ENCODE data around the gene NMT1. TPM values are rescaled to one million over a fixed set of nuclear protein-coding genes. Genes with fewer than 3 reads are reported as not detected.

NMT1 gene
- total RNA-seq, 1 donor from 2014 or later, result 91.4 TPM

GRCh38 chr17:45018514-45018847, 42.6 kb upstream of the NMT1 start:
- no peaks in the 10 kb centered on the region for H3K36me3 Mint-ChIP-seq (ENCODE audit: low read depth)
- H3K4me1 Mint-ChIP-seq (ENCODE audit: low read depth), result peaks cover 33% of the 10 kb centered on the region
- TF ChIP-seq, protein P1, sequence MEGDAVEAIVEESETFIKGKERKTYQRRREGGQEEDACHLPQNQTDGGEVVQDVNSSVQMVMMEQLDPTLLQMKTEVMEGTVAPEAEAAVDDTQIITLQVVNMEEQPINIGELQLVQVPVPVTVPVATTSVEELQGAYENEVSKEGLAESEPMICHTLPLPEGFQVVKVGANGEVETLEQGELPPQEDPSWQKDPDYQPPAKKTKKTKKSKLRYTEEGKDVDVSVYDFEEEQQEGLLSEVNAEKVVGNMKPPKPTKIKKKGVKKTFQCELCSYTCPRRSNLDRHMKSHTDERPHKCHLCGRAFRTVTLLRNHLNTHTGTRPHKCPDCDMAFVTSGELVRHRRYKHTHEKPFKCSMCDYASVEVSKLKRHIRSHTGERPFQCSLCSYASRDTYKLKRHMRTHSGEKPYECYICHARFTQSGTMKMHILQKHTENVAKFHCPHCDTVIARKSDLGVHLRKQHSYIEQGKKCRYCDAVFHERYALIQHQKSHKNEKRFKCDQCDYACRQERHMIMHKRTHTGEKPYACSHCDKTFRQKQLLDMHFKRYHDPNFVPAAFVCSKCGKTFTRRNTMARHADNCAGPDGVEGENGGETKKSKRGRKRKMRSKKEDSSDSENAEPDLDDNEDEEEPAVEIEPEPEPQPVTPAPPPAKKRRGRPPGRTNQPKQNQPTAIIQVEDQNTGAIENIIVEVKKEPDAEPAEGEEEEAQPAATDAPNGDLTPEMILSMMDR (IDR thresholded peaks at IDR 0.05), result no peak
- no peaks in the 10 kb centered on the region for H3K27me3 Mint-ChIP-seq (ENCODE audit: low read depth)
- no peak overlapping the region for H3K27ac Mint-ChIP-seq (ENCODE audit: unreplicated experiment)
- DNase-seq (ENCODE audit: low spot score), result no peak
- peak overlapping the region; percentile 88 for H3K4me3 Mint-ChIP-seq (ENCODE audit: unreplicated experiment)
- H3K9me3 Mint-ChIP-seq (ENCODE audit: low read depth), result no peaks in the 10 kb centered on the region

DNA sequence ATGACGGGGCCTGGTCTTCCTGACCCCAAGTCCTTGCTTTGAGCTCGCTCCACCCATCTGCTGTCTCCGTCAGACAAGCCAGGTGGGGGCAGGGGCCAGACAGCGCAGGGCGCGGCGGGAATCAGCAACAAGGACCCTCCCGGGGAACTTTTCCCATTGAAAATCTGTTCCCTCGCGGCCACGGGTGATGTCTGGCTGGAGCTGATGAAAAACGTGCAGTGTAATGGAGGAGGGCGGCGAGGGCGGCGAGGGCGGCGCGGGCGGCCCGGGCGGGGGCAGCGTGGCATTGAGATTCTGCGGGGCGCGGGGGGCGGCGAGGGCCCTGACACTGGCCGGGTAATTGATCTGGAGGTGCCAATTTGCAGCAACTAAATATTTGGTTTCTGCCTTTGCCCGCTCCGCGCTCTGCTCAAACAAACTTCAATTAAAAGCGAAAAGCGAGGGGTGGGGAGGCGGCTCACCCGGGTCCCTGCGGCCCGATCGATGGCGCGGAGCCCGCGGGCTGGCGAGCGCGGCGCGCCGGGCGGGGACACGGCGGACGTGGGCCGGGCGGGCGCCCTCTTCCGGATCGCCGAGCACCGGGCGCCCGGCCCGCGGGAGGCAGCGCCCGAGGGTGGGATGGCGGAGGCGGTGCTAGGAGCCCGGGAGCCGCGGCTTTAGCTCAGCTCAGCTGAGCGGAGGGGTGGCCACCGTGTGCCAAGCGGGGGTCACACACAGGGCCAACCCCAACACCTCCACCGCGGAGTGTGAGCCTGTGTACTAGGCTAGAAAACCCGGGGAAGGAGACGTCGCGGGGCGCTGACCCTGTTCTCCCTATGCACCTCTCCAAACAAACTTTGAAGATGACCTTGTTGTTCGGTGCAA, 42.0 kb upstream of the NMT1 start:
- Mint-ChIP-seq H3K27me3 (ENCODE audit: low read depth) (no peaks in the 10 kb centered on the region), H3K9me3 (ENCODE audit: low read depth) (no peaks in the 10 kb centered on the region), H3K27ac (ENCODE audit: unreplicated experiment) (peak overlapping the region; percentile 36), H3K4me3 (ENCODE audit: unreplicated experiment) (peak overlapping the region; percentile 88), H3K36me3 (ENCODE audit: low read depth) (peaks cover 2% of the 10 kb centered on the region), H3K4me1 (ENCODE audit: low read depth) (peaks cover 33% of the 10 kb centered on the region)
- TF ChIP-seq, protein P1 (IDR thresholded peaks at IDR 0.05), result peak; percentile 77
- no peak for DNase-seq (ENCODE audit: low spot score)

GRCh38 chr17:45020354-45021138, 40.6 kb upstream of the NMT1 start:
- Mint-ChIP-seq H3K27ac (ENCODE audit: unreplicated experiment) (no peak overlapping the region), H3K27me3 (ENCODE audit: low read depth) (no peaks in the 10 kb centered on the region), H3K4me3 (ENCODE audit: unreplicated experiment) (no peak overlapping the region), H3K36me3 (ENCODE audit: low read depth) (peaks cover 5% of the 10 kb centered on the region), H3K4me1 (ENCODE audit: low read depth) (peaks cover 33% of the 10 kb centered on the region), H3K9me3 (ENCODE audit: low read depth) (no peaks in the 10 kb centered on the region)
- DNase-seq (ENCODE audit: low spot score), result no peak
- TF ChIP-seq, protein P1 (IDR thresholded peaks at IDR 0.05), result no peak

GRCh38 chr17:45021607-45022287, 39.4 kb upstream of the NMT1 start:
- DNase-seq (ENCODE audit: low spot score), result no peak
- Mint-ChIP-seq H3K9me3 (ENCODE audit: low read depth) (no peaks in the 10 kb centered on the region), H3K4me1 (ENCODE audit: low read depth) (peaks cover 27% of the 10 kb centered on the region), H3K27me3 (ENCODE audit: low read depth) (no peaks in the 10 kb centered on the region), H3K36me3 (ENCODE audit: low read depth) (peaks cover 8% of the 10 kb centered on the region), H3K4me3 (ENCODE audit: unreplicated experiment) (peak overlapping the region; percentile 19), H3K27ac (ENCODE audit: unreplicated experiment) (no peak overlapping the region)
- TF ChIP-seq, protein P1 (IDR thresholded peaks at IDR 0.05), result peak; percentile 98

DNA sequence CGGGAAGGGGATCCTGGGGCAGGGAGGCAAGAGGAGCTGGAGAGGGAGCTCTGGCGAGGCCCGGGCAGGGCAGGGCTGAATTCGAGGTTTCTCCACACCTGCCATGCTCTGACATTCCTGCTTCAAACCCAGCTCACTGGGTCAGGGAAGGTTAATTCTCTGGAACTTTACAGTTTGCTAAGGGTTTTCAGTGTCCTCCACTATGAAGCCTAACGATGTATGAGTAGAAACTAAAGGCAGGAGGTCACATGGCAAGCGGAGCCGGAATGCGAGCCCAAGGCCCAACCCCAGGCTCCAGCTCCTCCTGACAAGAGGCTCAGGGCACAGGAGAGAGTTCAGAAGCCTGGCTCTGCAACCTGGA, 38.8 kb upstream of the NMT1 start:
- no peaks in the 10 kb centered on the region for H3K9me3 Mint-ChIP-seq (ENCODE audit: low read depth)
- H3K36me3 Mint-ChIP-seq (ENCODE audit: low read depth), result peaks cover 8% of the 10 kb centered on the region
- H3K27me3 Mint-ChIP-seq (ENCODE audit: low read depth), result no peaks in the 10 kb centered on the region
- H3K27ac Mint-ChIP-seq (ENCODE audit: unreplicated experiment), result no peak overlapping the region
- no peak for DNase-seq (ENCODE audit: low spot score)
- H3K4me1 Mint-ChIP-seq (ENCODE audit: low read depth), result peaks cover 26% of the 10 kb centered on the region
- TF ChIP-seq, protein P1 (IDR thresholded peaks at IDR 0.05), result peak; percentile 56
- H3K4me3 Mint-ChIP-seq (ENCODE audit: unreplicated experiment), result no peak overlapping the region
